ENCODE data around the gene DTX3.
"Not testable (repeated sequence)": the region's sequence is repeated elsewhere in the genome, so short reads cannot be mapped to it uniquely, and the experiment has no call there.

DTX3 gene

DNA sequence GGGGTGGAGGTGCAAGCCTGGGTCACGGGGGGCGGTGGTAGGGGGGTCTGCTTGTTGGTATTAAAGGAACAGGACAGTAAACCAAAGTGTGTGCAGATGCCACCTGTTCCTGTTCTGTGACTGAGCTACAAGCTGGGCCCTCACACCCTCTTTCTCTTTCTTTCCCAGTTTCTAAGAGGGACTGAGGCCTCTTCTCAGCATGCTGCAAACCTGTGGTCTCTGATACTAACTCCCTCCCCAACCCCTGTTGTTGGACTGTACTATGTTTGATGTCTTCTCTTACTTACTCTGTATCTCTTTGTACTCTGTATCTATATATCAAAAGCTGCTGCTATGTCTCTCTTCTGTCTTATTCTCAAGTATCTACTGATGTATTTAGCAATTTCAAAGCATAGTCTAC, 20.6 kb upstream of the DTX3 start:
- peak; percentile 56 for DNase-seq

DNA sequence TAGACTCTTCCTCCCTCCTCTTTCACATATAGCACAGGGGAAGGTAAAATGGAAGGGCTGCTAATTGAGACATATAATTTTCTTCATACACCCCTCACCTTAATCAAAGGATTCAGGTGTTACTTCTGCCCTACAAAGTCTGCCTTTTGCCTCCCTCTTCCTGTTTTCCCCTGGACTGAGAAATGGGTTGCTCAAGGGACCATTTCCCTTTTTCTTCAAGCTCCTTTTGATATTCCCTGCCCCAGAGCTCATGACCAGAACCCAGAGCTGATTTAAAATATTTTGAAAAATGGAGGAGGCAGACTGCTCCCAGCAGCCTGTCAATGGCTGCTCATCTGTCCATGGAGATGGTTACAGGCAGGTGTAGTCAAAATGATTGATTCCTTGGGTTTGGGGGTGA, 19.9 kb upstream of the DTX3 start:
- DNase-seq = no peak

DNA sequence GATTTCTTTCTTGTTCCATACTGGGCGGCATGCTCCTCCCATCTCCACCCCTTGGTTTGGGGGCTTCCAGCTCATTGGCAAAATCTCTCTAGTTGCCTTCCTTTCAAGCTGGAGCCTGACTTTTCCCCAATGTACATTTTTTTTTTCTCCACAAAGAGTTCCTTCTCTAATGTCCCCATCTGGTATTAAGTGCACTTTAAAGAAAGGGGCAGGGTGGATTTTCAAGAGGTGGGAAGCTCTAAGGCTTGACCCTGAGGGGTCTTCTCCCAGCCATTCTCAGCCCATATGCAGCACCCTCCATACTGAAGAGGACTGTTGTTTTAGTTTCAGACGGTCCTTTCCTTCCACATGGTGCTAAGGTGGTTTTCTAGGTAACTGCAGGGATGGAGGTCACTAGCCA, 19.5 kb upstream of the DTX3 start:
- no peak for DNase-seq

DNA sequence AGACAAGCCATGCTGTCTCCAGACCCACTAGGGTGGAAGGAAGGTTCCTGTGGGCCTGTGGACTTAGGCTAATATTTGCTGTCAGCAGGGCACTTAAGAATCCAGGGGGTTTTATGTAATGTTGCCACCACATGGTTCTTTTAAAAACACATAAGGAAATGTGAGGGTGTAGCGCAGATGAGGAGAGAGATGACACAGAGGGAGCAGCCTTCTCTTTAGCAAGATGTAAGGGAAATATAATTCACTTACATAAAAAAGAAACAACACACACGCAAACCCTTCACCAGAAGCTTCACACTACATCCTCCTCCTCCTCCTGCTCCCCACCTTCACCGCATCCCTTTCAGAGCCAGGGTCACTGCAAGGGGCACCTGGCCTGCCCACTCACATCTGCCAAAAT, 18.5 kb upstream of the DTX3 start:
- no peak for DNase-seq

DNA sequence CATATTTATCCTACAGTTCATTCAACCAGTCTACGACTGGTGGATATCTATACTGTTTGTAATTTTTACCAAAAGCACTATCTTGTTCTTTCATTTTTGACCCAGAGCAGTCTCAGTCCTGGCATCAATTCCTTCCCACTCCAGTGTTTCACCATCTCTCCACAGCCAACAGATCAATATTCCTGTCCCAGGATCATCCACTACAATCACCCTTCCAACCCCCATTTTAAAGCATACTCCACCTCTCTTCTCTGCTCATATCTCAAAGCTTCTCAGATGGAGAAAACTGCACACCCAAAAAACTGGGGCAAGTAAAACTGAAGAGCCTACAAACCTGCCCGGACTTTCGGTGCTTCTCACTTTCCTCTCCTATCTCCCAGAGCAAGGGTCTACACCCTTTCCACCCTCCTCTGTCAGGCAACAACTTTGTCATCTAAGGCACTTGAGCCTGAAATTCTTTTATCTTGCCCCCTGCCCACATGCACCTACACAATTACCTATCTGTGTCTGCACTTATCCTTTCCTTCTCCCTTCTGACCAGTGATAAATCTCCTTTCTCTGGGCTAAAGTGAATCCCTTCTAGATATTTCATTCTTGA, 17.7 kb upstream of the DTX3 start:
- DNase-seq = no peak

DNA sequence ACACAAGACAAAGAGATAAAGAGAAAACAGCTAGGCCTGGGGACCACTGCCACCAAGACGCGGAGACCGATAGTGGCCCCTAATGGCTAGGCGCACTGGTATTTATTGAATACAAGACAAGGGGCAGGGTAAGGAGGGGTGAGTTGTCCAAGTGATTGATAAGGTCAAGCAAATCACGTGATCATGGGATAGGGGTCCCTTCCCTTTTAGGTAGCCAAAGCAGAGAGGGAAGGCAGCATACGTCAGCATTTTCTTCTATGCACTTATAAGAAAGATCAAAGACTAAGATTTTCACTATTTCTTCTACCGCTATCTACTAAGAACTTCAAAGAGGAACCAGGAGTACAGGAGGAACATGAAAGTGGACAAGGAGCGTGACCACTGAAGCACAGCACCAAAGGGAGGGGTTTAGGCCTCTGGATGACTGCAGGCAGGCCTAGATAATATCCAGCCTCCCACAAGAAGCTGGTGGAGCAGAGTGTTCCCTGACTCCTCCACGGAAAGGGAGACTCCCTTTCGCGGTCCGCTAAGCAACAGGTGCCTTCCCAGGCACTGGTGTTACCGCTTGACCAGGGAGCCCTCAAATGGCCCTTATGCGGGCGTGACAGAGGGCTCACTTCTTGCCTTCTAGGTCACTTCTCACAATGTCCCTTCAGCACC, 15.5 kb upstream of the DTX3 start:
- DNase-seq = not testable (repeated sequence)

DNA sequence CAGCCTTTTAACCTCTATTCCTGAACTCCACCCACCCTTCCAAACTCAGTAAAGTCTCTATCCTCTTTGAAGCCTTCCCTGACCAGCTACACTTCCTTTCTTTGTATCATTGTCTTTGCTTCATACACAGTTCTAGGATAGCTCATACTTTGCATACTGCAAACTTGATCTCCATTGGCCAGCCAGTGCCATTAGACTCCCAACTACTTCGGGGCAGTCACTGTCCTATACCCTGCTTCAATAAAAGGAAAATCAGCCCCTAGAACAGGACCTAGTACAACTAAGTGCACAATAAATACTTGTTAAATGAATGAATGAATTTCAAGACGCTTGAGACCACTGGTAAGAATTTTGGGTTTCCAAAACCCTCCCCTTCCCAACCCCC, 14.2 kb upstream of the DTX3 start:
- no peak for DNase-seq

DNA sequence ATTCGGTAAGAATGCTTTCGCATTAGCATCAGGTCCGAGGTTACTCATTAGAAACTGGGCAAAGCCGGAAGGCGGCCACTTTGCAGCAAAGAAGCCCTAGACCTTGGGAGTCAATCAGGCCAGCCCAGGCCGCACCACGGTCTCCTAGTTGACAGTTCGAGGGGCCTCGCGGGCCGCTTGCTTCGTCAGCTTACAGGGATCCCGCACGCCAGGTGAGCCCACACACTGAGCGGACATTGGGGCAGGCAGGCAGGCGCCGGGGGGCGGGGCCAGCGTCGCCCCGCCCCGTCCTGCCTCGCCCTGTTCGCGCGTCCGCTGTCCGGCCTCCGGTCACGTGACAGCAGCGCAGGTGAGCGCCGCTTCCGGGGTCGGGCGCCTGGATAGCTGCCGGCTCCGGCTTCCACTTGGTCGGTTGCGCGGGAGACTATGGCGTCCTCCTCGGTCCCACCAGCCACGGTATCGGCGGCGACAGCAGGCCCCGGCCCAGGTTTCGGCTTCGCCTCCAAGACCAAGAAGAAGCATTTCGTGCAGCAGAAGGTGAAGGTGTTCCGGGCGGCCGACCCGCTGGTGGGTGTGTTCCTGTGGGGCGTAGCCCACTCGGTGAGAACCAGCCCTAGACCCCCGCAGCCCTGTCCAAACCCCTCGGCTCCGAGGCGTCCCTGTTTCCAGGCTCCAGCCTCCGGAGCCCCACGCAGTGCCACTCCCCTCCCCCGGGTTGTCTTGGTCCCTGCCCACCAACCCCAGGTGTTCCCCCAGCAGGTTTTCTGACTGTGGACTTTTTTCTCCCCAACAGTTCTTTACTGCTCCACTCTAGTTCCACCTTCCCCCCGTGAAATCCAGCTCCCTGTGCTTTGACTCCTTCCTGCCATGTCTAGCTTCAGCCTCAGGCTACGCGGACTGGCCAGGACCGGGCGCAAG, 13.5 kb upstream of the DTX3 start, which contains the start of gene PIP4K2C:
Gene PIP4K2C (plus strand): TSS at position 329 of the 918 bp plus-strand sequence. CDS start 98 bp downstream, at position 427.
- DNase-seq = peak; percentile 93

DNA sequence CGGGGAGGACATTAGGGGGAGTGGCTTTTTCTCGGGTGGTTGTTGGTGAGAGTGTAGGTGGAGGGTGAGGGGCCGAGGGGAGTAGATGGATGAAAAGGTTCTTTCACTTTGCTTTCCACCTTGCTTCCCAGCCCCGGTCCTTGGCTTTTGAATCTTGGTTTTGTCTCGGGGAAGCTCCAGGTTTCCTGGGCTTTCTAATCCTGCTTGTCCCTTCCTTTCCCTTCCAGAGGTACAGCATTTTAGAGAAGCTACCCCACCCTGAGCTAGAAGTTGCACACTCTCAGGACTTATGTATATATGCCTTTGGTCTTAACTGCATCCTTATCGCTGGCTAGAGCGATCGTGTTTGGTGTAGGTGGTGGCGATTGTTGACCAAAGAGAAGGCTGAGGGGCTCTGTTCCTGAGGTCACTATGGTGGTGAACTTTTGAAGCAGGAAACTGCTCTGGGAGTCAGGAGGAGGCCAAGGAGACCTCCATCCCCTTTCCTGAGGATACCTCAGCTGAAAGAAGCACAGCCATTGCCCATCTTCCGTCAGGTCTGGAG, 12.8 kb upstream of the DTX3 start:
- no peak for DNase-seq

DNA sequence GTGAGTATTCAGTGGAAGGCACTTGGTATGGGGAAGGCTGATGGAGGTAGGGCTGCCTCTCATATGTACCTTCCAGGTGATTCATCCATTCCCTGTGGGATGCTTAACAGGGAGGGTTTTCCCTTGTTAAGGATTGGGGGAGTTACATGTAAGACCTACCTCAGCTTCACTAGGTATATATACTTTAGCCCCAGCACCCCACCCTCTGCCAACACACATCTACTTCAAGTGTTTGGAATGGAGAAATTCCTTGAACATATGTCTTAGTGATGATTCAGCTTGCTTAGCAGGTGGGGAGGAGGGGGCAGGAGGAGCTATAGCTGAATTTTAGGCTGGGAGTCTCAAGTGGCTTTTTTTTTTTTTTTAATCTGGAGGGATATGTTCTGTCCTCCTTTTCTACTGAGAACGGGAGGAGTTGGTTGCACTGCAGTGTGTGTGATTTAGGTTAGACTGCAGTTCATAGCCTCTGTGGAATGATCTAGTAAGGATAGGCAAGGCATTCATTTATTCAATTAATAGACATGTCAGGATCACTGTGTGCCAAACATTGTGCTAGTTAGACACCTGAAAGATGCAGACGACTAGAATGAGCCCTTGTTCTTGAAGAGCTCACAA, 12.0 kb upstream of the DTX3 start:
- DNase-seq = no peak

DNA sequence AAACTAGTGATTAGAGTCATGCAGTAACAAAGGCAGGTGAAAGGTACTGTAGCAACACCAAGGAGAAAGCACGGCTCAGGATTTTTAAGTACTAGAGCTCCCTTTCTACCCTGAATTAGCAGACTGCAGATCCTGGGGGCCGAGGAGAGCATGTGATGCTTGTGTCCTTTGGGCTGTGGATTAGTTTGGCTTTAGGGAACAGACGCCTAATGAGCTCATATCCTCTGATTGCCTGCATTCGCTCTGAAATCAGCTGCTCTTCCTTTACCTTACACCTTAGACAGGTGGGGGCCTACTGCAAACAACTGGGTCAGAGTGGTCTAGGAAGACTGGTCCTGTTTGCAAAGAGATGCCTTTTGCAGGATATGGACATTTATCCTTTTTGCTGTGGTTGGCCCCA, 11.4 kb upstream of the DTX3 start:
- no peak for DNase-seq

DNA sequence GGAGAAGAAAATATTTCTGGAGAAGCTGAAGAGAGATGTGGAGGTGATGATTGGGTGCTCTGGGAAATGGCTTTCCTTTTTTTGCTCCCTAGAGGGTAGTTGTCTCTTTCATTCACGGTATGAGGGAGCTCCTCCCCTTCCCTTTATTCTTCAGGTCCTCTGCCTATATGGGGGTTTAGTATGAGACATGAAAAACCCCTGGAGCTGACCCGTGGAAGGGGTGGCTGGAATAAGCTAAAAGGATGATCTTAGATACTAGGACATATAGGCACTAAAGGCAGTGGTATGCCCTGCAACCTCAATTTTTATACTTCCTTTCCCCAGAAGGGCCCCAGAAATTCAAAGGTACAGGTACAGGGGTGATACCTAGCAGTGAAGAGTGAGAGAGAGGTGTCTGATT, 4.2 kb upstream of the DTX3 start:
- DNase-seq = no peak

DNA sequence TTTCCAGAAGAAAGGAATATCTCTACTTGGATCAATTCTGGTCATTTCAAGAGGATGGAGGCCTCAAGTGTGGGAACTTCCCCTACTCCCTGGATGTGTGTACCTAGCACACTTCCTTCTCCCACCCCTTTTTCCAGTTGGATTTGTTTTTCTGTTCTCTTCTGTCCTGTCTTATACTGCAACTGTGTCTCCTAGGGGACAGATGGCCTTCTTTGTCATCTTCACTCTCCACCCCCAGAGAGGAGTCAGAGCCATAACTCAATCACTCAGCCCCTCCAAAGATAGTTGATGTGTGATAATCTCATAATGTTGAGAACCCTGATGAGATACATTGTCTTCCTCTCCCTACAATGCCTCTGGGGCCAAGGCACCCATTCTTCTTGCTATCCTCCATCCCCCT, 2.1 kb upstream of the DTX3 start:
- no peak for DNase-seq

DNA sequence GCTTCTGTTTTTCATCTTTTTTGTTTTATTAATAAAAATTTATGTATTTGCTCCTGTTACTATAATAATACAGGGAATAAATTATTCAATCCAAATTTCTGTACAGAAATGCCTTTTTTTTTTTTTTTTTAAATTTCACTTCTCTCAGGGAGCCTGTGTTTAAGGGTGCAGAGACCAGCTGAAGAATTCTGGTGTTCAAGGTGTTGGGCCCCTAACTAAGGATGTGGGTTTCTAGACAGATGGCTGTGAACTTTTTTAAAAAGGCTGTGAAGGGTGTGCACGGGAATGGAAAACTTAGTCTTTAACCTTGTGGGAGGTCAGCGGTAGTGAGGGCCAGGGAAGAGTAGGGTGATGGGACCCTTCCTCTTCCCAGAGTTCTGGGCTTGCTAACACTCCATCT, 1.3 kb upstream of the DTX3 start:
- DNase-seq = no peak

DNA sequence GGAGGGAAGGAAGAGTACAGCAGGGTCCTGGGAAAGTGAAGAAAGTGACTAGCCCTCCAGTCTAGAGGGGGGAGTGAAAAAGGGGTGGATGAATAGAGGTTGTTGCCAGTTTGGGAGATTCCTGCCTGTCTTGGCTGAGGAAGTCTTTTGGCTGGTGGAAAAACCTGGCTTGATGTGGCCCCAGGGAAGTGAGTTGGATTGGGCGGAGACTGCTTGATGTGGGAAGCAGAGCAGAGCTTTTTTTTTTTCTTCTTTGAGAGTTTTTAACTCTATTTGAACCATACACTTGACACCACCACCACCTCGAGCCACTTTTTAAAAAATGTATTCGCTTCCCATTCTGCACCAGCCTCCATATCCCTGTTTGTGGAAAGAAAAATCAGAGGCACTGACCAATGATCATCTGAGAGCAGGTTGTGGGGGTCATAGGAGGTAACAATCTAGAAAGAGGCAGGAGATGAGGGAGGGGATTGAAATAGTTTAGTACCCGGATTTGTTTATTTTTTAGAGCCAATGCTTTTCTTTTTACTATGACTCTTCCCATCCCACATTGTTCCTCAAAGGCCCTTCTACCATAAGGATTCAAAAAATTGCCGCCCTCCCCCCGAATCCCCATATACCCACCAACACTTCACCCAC, 690 bp upstream of the DTX3 start:
- no peak for DNase-seq

DNA sequence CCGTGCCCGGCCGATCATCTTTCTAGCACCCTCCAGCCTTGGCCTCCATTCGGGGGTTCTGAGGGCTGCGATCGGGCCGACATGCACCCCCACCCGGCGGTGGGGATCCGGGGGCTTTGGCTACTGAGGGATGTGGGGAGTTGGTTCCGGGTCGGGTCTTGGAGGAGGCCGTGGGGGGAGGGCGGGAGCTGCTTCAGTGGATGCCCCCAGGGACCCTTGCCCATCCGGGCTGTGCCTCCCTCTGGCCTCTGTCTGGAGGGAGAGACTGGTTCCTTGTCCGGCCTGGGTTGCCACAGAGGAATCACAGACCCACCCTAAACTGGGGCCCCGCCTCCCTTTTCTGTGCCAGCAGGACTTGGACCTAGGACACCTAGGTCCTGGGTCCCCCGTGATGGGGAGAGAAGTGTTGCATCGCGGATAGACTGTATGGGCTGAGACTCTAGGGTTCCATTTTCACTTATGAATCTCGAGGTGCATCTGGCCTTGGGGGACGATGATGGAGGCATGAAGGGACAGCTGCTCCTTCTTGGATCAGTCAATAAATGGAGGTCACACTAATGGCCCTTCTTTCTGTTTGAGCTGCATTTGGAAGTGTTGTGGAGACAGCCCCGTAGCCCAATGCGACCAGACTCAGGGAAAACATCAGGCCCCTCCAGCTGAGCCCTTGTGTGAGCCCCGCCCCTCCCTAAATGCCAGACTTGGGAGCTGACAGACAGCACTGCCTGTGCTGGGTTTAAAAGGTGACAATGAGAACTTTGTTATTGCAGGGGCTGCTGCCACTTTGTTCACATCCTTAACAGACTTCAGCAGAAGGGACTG, 577 bp downstream of the DTX3 start:
- DNase-seq = no peak

DNA sequence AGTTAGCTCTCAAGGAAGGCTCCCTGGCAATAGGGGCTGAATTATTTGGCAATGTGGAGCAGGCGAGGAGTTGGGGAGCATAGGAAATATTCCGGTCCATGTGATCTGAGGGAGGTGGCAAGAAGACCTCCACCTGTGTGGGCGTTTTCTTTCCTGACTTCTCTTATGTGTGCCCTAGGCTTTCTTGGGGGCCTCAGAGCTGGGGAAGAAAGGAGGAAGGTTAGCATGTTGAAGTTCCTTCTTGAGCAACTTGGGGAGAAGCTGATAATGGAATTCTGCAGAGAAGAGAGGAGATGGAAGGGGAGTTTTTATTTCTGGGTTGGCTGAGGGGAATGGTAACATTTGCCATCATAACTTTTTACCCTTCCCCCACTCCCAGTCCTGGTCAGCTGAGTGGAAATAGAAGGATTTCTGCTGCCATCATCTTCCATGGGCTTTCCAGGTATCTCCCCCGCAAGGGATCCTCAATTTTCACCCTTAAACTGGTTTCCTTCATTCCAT, 1.2 kb downstream of the DTX3 start:
- no peak for DNase-seq

DNA sequence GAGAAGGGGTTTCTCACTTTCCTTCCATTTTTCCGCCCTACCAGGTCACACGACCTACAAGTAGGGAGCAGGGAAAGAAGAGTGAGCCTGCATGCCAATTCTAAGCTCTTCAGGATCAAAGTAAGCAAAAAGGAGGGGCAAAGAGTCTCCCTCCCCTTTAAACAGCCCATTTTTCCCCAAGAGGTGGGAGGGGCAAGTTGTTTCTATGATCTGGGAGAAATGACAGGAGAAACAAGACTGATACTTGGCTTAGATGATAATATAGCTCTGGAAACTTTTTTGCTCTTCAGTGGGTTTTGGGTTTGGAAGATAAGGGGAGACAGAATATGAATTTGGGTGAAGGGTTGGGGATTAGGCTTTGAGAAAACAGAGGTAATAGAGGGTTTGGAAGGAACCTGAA, 1.8 kb downstream of the DTX3 start:
- DNase-seq = no peak

DNA sequence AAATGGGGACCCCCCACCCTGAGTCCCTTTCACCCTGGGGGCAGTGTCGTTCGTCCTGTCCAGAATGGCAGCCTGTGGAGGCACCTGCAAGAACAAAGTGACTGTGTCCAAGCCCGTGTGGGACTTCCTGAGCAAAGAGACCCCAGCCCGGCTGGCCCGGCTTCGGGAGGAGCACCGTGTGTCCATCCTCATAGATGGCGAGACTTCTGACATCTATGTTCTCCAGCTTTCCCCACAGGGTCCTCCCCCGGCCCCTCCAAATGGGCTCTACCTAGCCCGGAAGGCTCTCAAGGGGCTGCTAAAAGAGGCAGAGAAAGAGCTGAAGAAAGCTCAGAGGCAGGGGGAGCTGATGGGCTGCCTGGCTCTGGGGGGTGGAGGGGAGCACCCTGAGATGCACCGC, 2.2 kb downstream of the DTX3 start:
- DNase-seq = no peak

DNA sequence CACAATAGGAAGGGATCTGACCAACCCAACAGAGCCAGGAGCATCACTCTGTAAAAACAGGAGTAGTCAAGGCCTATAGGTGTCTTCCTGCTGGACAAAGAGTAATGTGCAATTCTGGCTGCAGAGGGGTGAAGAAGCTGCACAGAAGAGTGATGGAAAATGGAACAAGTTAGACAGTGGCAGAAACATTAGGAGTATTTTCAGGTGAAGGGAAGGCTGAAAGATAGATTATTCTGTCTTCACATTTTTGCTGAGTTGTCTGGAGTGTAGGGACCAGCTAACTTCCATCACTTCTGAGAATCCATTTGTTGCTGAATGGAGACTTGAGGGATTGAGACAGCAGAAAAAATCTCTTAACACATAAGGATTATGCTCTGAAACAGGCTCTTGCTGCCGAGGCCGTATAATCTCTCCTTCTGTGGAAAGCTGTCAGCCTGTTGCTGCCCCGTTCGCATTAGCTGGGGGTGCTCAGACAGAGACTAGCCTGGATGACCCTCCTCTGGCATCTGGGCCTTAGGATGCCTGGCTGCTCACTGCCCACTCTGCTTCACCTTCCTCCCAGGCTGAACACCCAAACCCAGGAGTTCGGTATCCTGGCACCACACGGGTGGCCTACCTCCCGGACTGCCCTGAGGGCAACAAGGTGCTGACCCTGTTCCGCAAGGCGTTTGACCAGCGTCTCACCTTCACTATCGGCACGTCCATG, 3.5 kb downstream of the DTX3 start:
- no peak for DNase-seq
